CD4-positive, alpha-beta T cell treated with Interleukin-4 for 1 hour (primary cell): Measurements from ENCODE around the gene ALX4.

Experiments
- DNase-seq, 2 donors: peaks; one replicate each; pipeline ENCODE4 v3.0.0-alpha.2; 2020 to 2022

The ALX4 gene

GRCh38 chr11:44309478-44310205, at the start of gene ALX4:
Gene ALX4, minus strand, starts transcription at chr11:44310139. Its CDS starts 77 bp downstream, at chr11:44310062.
- DNase-seq: no peak

GRCh38 chr11:44359162-44359561, 49.2 kb upstream of the ALX4 start:
- DNase-seq: no peak

GRCh38 chr11:44358713-44359112, 48.8 kb upstream of the ALX4 start:
- no peak for DNase-seq

GRCh38 chr11:44357711-44358110, 47.8 kb upstream of the ALX4 start:
- no peak for DNase-seq

GRCh38 chr11:44356351-44356750, 46.4 kb upstream of the ALX4 start:
- no peak for DNase-seq

- DNase-seq: no peak
Measured at GRCh38 chr11:44351898-44352498, 42.1 kb upstream of the ALX4 start.

- DNase-seq: peak in 1 of 2 donors; percentile 18
Measured at GRCh38 chr11:44351006-44351660, 41.2 kb upstream of the ALX4 start.

GRCh38 chr11:44349328-44349727, 39.4 kb upstream of the ALX4 start:
- DNase-seq: no peak

- DNase-seq: no peak
Measured at GRCh38 chr11:44348721-44349120, 38.8 kb upstream of the ALX4 start.

GRCh38 chr11:44348114-44348513, 38.2 kb upstream of the ALX4 start:
- no peak for DNase-seq

GRCh38 chr11:44347538-44347937, 37.6 kb upstream of the ALX4 start:
- no peak for DNase-seq

GRCh38 chr11:44346983-44347382, 37.0 kb upstream of the ALX4 start:
- no peak for DNase-seq

GRCh38 chr11:44345781-44346180, 35.8 kb upstream of the ALX4 start:
- no peak for DNase-seq

GRCh38 chr11:44344921-44345320, 35.0 kb upstream of the ALX4 start:
- DNase-seq: no peak

GRCh38 chr11:44344423-44344820, 34.5 kb upstream of the ALX4 start:
- DNase-seq: no peak

- no peak for DNase-seq
Measured at GRCh38 chr11:44343778-44344422, 34.0 kb upstream of the ALX4 start.

- DNase-seq: no peak
Measured at GRCh38 chr11:44342616-44343015, 32.7 kb upstream of the ALX4 start.

GRCh38 chr11:44340656-44341055, 30.7 kb upstream of the ALX4 start:
- DNase-seq: no peak

- DNase-seq: no peak
Measured at GRCh38 chr11:44339530-44339883, 29.6 kb upstream of the ALX4 start.

GRCh38 chr11:44338698-44339529, 29.0 kb upstream of the ALX4 start:
- DNase-seq: no peak

GRCh38 chr11:44338026-44338425, 28.1 kb upstream of the ALX4 start:
- no peak for DNase-seq

GRCh38 chr11:44335919-44336318, 26.0 kb upstream of the ALX4 start:
- no peak for DNase-seq
